Right atrium auricular region (tissue), 2 donors: ENCODE results near the gene USP21. TPM values are rescaled to one million over a fixed set of nuclear protein-coding genes. Genes with fewer than 3 reads are reported as not detected.

Experiments used
- DNase-seq: peaks from one replicate; pipeline ENCODE4 v3.0.0-alpha.2; 2019; ENCODE audit warnings: low spot score
- H3K27ac ChIP-seq, 2 donors: fragments of 200-600 bp; sonication (generic); 1 replicate in 1 of 2; 2 replicates in 1 of 2; pipeline ENCODE4 v1.5.1; 2016 to 2019
- H3K27me3 ChIP-seq, 2 donors: fragments of 200-600 bp; sonication (generic); one replicate each; pipeline versions ENCODE4 v1.5.1 to v1.6.0; 2017 to 2019
- H3K36me3 ChIP-seq: fragments of 200-600 bp; sonication (generic); one replicate; pipeline ENCODE4 v1.5.1; 2016
- H3K4me1 ChIP-seq, 2 donors: fragments of 200-600 bp; sonication (generic); one replicate each; pipeline versions ENCODE4 v1.5.1 to v1.6.0; 2017 to 2019
- H3K4me3 ChIP-seq, 2 donors: fragments of 200-600 bp; sonication (generic); 1 replicate in 1 of 2; 2 replicates in 1 of 2; pipeline ENCODE4 v1.5.1; 2017 to 2019; ENCODE audit warnings: mild to moderate bottlenecking in 1 of 2, moderate library complexity in 1 of 2
- H3K9me3 ChIP-seq, 2 donors: fragments of 200-600 bp; sonication (generic); one replicate each; pipeline ENCODE4 v1.5.1; 2019
- total RNA-seq, 2 donors: library from RNA; depleted of rRNA; stranded (reverse); fragments of >200 nt; gene quantifications; one replicate each; pipeline ENCODE4 v1.1.0, GENCODE V29; 2016
- TF ChIP-seq, protein P1 (sequence below), 2 donors: fragments of 200-600 bp; sonication (generic); IDR thresholded peaks; one replicate each; pipeline ENCODE4 v1.5.1; 2019; ENCODE audit warnings: antibody characterized with exemption in 2 of 2

Gene USP21
- total RNA-seq, 2 donors from 2014 or later: 13.5 to 14.4 TPM

DNA sequence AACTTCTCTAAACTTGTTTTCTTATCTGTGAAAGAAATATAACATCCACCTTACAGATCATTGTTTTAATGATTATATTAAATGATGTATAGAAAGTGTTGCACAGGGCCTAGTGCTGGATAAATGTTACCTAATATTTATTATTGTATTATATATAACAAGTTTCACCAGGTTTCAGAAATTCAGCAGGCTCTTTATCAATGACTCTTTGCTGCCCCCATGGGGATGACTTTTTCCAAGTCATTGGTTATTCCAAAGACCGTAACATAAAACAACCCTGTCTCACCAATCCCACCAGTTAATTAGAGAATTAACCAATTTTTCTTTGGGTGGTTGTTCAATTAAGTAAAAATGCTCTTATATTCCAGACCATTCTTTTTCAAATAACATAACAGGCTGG lies 19.5 kb upstream of the USP21 start:
- Histone ChIP-seq H3K4me1 (no peaks in the 10 kb centered on the region), H3K27me3 (no peaks in the 10 kb centered on the region), H3K27ac (no peak overlapping the region), H3K9me3 (no peaks in the 10 kb centered on the region), H3K4me3 (no peak overlapping the region), H3K36me3 (no peaks in the 10 kb centered on the region)
- DNase-seq: no peak
- TF ChIP-seq, protein P1, sequence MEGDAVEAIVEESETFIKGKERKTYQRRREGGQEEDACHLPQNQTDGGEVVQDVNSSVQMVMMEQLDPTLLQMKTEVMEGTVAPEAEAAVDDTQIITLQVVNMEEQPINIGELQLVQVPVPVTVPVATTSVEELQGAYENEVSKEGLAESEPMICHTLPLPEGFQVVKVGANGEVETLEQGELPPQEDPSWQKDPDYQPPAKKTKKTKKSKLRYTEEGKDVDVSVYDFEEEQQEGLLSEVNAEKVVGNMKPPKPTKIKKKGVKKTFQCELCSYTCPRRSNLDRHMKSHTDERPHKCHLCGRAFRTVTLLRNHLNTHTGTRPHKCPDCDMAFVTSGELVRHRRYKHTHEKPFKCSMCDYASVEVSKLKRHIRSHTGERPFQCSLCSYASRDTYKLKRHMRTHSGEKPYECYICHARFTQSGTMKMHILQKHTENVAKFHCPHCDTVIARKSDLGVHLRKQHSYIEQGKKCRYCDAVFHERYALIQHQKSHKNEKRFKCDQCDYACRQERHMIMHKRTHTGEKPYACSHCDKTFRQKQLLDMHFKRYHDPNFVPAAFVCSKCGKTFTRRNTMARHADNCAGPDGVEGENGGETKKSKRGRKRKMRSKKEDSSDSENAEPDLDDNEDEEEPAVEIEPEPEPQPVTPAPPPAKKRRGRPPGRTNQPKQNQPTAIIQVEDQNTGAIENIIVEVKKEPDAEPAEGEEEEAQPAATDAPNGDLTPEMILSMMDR (IDR thresholded peaks at IDR 0.05): peak; percentile 30 to 63

DNA sequence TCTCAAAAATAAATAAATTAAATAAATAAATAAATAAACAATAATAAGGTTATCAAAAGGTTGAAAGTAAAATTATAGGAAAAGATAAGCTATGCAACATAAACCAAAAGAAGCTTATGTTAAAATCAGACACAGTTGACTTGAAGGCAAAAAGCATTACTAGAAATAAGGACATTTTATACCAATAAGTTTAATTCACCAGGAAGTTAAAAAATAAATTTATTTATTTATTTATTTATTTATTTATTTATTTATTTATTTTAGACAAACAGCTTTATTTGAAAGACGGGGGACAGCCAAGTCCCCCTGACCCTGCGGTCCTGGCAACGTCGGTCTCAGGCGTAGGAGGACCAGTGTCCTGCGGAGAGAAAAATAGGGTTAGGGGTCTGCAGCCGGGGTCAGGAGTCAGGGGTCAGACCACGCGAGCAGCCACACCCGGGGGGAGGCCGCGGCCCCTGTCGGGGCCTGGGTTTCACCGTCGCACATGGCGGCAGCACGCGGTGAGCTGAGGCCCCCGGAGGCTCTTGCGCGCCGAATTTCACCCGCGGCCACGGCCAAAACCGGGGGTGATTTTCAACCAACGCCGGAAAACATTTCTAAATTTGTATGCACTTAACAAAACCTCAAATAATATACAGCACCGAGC lies 18.4 kb upstream of the USP21 start:
- no peaks in the 10 kb centered on the region for H3K27me3 ChIP-seq
- H3K36me3 ChIP-seq: no peaks in the 10 kb centered on the region
- H3K27ac ChIP-seq: no peak overlapping the region
- H3K4me3 ChIP-seq: no peak overlapping the region
- TF ChIP-seq, protein P1 (IDR thresholded peaks at IDR 0.05): no peak
- no peaks in the 10 kb centered on the region for H3K4me1 ChIP-seq
- H3K9me3 ChIP-seq: no peaks in the 10 kb centered on the region
- no peak for DNase-seq

DNA sequence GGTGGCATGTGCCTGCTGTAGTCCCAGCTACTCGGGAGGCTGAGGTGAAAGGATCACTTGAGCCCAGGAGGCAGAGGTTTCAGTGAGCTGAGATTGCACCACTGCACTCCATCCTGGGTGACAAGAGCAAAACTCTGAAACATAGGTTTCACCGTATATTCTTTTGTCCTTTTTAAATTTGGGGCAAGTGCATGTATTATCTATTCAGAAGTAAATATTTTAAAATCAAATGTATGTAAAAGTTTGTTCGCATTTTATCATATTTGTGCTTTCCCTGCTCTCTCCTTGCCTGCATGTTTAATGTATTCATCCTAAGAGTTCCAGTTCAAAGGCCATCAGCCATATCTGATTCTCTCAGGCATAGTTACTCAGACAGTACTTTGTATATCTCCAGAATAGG lies 13.5 kb upstream of the USP21 start:
- TF ChIP-seq, protein P1 (IDR thresholded peaks at IDR 0.05): no peak
- Histone ChIP-seq H3K36me3 (no peaks in the 10 kb centered on the region), H3K27ac (no peak overlapping the region), H3K4me3 (no peak overlapping the region), H3K27me3 (no peaks in the 10 kb centered on the region), H3K4me1 (no peaks in the 10 kb centered on the region), H3K9me3 (no peaks in the 10 kb centered on the region)
- DNase-seq: no peak

DNA sequence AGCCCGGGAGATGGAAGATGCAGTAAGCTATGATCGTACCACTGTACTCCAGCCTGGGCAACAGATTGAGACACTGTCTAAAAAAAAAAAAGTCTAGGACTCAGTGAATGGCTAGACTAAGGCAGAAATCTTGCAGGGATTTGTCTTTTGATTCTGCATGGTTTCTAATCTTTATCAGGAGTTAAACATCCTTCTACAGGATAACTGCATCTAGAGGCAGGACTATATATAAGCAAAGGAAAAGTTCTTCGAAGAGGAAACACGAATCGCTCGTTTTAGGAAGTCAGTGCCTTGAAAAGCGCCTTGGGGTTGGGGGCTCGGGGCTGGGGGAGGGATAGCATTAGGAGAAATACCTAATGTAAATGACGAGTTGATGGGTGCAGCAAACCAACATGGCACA lies 6.1 kb upstream of the USP21 start:
- Histone ChIP-seq H3K4me3 (peak overlapping the region; percentile 68 to 90), H3K4me1 (peaks cover 0 to 11% of the 10 kb centered on the region in 2 donors), H3K27me3 (no peaks in the 10 kb centered on the region), H3K9me3 (no peaks in the 10 kb centered on the region), H3K27ac (peak overlapping the region; percentile 91 to 97), H3K36me3 (peaks cover 12% of the 10 kb centered on the region)
- TF ChIP-seq, protein P1 (IDR thresholded peaks at IDR 0.05): no peak
- no peak for DNase-seq

DNA sequence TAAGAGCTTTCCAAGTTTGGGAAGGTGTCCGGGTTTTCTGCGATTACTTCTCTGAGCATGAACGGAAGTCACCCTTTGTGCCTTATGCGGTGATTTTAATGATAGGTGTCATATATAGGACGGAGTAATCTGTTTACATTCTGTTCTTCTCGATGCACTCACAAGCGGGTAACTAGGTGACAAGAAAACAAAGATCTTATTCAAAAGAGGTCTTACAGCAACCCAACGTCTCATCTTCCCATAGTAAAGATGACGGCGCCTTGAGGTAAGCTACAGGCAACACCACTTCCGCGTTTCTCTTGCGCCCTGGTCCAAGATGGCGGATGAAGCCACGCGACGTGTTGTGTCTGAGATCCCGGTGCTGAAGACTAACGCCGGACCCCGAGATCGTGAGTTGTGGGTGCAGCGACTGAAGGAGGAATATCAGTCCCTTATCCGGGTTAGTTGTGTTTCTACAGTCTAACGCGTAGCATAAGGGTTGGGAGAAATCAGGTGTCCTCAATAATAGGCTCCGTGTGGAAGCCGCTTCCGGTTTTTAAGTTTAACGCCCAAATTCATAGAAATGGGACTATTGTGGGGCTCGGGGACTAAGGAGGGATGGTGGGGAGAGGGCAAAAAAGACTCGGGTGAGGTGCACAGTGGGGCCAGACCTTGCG lies 5.5 kb upstream of the USP21 start, which contains the start of gene UFC1:
Gene UFC1, plus strand, starts transcription at position 297 of the 656 bp plus-strand sequence. Its CDS starts 20 bp downstream, at position 317.
- TF ChIP-seq, protein P1 (IDR thresholded peaks at IDR 0.05): no peak
- Histone ChIP-seq H3K27me3 (no peaks in the 10 kb centered on the region), H3K9me3 (no peaks in the 10 kb centered on the region), H3K4me3 (peak within 1 kb of the TSS; percentile 68 to 90), H3K4me1 (peaks cover 0 to 15% of the 10 kb centered on the region in 2 donors), H3K36me3 (peaks cover 12% of the 10 kb centered on the region), H3K27ac (peak within 1 kb of the TSS; percentile 91 to 97)
- peak; percentile 83 for DNase-seq
